CD4-positive, alpha-beta T cell (primary cell): ENCODE measurements around the gene MDFIC2. TPM values are rescaled to one million over a fixed set of nuclear protein-coding genes. Genes with fewer than 3 reads are reported as not detected.

Experiments used
- ATAC-seq: fragments of 200-7000 bp; cut with Tn5 transposase; one replicate; pipeline ENCODE4 v1.10.0; 2022; ENCODE audit warnings: mild to moderate bottlenecking; ENCODE audit not compliant: poor library complexity
- CTCF ChIA-PET: fragments of 350-600 bp; sonication (Branson Sonifier 250); formaldehyde crosslinking; loops from one replicate; lab custom pipeline; 2021; ENCODE audit warnings: antibody characterized with exemption, inconsistent platforms; lab: Charles Lee
- POLR2A ChIA-PET: fragments of 350-600 bp; sonication (Branson Sonifier 250); formaldehyde crosslinking; loops from one replicate; lab custom pipeline; 2021; ENCODE audit warnings: antibody characterized with exemption, inconsistent platforms; lab: Charles Lee
- DNase-seq, 14 experiments: peaks; one replicate each; pipeline ENCODE4 v3.0.0-alpha.2; 2013 to 2020; ENCODE audit warnings: mixed read lengths in 2 of 14
- H3K27ac ChIP-seq, 2 donors: one replicate each; pipeline versions ENCODE4 v1.5.1 to v1.7.0; 2013; ENCODE audit warnings: low read length in 2 of 2, low read depth in 1 of 2, mild to moderate bottlenecking in 1 of 2
- H3K27me3 ChIP-seq, 2 experiments: 1 replicate in 1 of 2; 2 replicates in 1 of 2; pipeline versions ENCODE4 v1.6.1 to v1.7.0; 2013; ENCODE audit warnings: low read length in 2 of 2, control low read depth in 1 of 2, mild to moderate bottlenecking in 1 of 2, moderate library complexity in 1 of 2; ENCODE audit not compliant: insufficient read depth in 2 of 2, control insufficient read depth in 1 of 2
- H3K36me3 ChIP-seq: one replicate; pipeline ENCODE4 v1.6.1; 2013; ENCODE audit warnings: low read length, control low read depth; ENCODE audit not compliant: insufficient read depth
- H3K4me1 ChIP-seq: one replicate; pipeline ENCODE4 v1.6.1; 2013; ENCODE audit warnings: low read length, control low read depth; ENCODE audit not compliant: insufficient read depth
- H3K4me3 ChIP-seq: one replicate; pipeline ENCODE4 v1.5.1; 2013; ENCODE audit warnings: mild to moderate bottlenecking, low read length, moderate library complexity
- H3K9me3 ChIP-seq, 2 experiments: 1 replicate in 1 of 2; 2 replicates in 1 of 2; pipeline versions ENCODE4 v1.6.1 to v1.7.0; 2013; ENCODE audit warnings: low read length in 2 of 2, mild to moderate bottlenecking in 2 of 2, control low read depth in 1 of 2, moderate library complexity in 1 of 2; ENCODE audit not compliant: control insufficient read depth in 1 of 2, insufficient read depth in 1 of 2
- H3K27ac Mint-ChIP-seq: one replicate; pipeline ENCODE4 v1.8.0; 2020; ENCODE audit warnings: mixed read lengths
- H3K27me3 Mint-ChIP-seq: one replicate; pipeline ENCODE4 v1.8.0; 2021; ENCODE audit warnings: mixed read lengths
- H3K36me3 Mint-ChIP-seq: one replicate; pipeline ENCODE4 v1.8.0; 2021; ENCODE audit warnings: low read depth, mixed read lengths
- H3K4me1 Mint-ChIP-seq: one replicate; pipeline ENCODE4 v1.8.0; 2021; ENCODE audit warnings: low read depth, mixed read lengths
- H3K4me3 Mint-ChIP-seq: one replicate; pipeline ENCODE4 v1.8.0; 2020; ENCODE audit warnings: mild to moderate bottlenecking, mixed read lengths
- H3K9me3 Mint-ChIP-seq: one replicate; pipeline ENCODE4 v1.8.0; 2020; ENCODE audit warnings: mixed read lengths
- intact Hi-C, 2 experiments: fragments of 100-400 bp; cut with DNase I in 1 of 2; cut with micrococcal nuclease in 1 of 2; formaldehyde crosslinking; loops; one replicate each; pipeline versions ENCODE4 v1.15.1 to v1.9.0; 2023 to 2025; cut with DNase I, micrococcal nuclease
- total RNA-seq, 174 experiments: library from RNA in 2 of 174; stranded (reverse) in 2 of 174; gene quantifications; one replicate each; pipeline ENCODE4 v1.2.3 and lab custom pipeline; 2021 to 2026
- TF ChIP-seq, protein P1 (sequence below): fragments of 200-600 bp; IDR thresholded peaks from one replicate; pipeline ENCODE4 v1.8.0; 2022; ENCODE audit warnings: antibody characterized with exemption, mild to moderate bottlenecking

MDFIC2 gene
- total RNA-seq, 2 experiments from 2014 or later: not detected

DNA sequence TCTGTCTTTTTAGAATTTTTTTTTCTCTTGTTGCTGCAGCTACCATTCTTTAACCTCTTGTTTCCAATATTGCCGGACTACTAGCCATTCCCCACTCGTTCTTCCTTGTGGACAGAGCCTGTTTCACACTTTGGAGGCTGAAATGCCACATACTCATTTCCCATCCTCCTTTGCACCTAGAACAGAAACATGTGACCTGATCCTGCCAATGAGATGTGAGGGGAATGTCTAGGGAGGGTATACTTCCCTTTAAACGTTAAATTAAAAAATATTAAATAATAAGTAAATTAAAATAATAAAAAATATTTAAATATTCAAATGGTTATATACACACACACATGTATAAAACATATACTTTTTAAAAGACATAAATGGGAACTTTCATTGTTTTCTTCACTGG is 20.6 kb upstream of the MDFIC2 start:
- H3K4me1 Mint-ChIP-seq: no peaks in the 10 kb centered on the region
- DNase-seq (no peak), ATAC-seq (no peak)
- CTCF ChIA-PET: no interaction called here
- no peak overlapping the region for H3K4me3 Mint-ChIP-seq
- intact Hi-C loops: no loop called here
- TF ChIP-seq, protein P1, sequence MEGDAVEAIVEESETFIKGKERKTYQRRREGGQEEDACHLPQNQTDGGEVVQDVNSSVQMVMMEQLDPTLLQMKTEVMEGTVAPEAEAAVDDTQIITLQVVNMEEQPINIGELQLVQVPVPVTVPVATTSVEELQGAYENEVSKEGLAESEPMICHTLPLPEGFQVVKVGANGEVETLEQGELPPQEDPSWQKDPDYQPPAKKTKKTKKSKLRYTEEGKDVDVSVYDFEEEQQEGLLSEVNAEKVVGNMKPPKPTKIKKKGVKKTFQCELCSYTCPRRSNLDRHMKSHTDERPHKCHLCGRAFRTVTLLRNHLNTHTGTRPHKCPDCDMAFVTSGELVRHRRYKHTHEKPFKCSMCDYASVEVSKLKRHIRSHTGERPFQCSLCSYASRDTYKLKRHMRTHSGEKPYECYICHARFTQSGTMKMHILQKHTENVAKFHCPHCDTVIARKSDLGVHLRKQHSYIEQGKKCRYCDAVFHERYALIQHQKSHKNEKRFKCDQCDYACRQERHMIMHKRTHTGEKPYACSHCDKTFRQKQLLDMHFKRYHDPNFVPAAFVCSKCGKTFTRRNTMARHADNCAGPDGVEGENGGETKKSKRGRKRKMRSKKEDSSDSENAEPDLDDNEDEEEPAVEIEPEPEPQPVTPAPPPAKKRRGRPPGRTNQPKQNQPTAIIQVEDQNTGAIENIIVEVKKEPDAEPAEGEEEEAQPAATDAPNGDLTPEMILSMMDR: no peak
- H3K27me3 Mint-ChIP-seq: peaks cover 24% of the 10 kb centered on the region
- H3K36me3 Mint-ChIP-seq: no peaks in the 10 kb centered on the region
- Histone ChIP-seq H3K27ac (no peak overlapping the region), H3K4me1 (no peaks in the 10 kb centered on the region), H3K27me3 (no peaks in the 10 kb centered on the region), H3K36me3 (no peaks in the 10 kb centered on the region), H3K9me3 (peaks cover 0 to 4% of the 10 kb centered on the region in 2 experiments), H3K4me3 (no peak overlapping the region)
- H3K9me3 Mint-ChIP-seq: no peaks in the 10 kb centered on the region
- POLR2A ChIA-PET: no interaction called here
- no peak overlapping the region for H3K27ac Mint-ChIP-seq

DNA sequence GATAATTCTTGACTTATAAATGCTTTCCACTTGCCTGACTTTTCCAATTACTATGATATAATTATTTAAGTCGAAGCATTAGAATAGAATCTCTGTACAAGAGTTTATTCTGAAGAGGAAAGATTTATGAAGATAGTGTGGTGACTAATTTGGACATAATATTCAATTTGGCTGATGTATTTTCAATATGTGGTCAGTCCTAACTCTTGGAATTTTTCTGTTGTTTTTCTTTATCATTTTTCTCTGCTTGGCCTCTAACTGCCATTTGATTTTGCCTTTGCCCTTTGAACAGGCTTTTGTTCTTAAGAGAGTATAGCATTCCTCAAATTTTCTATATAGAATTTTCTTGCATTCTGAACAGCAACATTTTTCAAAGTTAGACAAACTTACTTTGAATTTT is 2.6 kb upstream of the MDFIC2 start:
- Histone ChIP-seq H3K36me3 (no peaks in the 10 kb centered on the region), H3K27ac (no peak overlapping the region), H3K27me3 (no peaks in the 10 kb centered on the region), H3K9me3 (no peaks in the 10 kb centered on the region), H3K4me3 (no peak overlapping the region), H3K4me1 (no peaks in the 10 kb centered on the region)
- Mint-ChIP-seq H3K27ac (no peak overlapping the region), H3K27me3 (peaks cover 3% of the 10 kb centered on the region), H3K4me3 (no peak overlapping the region), H3K36me3 (no peaks in the 10 kb centered on the region), H3K4me1 (no peaks in the 10 kb centered on the region), H3K9me3 (no peaks in the 10 kb centered on the region)
- intact Hi-C loops: no loop called here
- ChIA-PET POLR2A (no interaction called here), CTCF (no interaction called here)
- no peak for DNase-seq
- TF ChIP-seq, protein P1: no peak
- no peak for ATAC-seq

DNA sequence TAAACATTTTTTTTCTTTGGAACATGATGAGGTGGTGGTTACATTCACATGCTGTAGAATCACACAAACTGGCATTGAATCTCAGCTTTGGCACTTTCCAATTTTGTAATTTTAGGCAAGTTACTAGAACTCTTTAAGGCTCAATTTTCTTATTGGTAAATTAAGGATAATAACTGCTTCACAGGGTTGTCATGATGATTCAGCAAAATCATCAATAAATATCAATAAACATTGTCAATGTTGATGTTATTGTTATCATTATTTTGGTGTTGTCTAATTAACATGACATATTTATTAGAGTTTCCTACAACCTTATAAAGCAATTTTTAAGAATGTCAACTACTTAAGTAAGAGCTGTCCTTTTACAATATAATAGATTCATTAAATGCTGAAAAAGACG is 1.6 kb downstream of the MDFIC2 start:
- Mint-ChIP-seq H3K27ac (no peak overlapping the region), H3K4me3 (no peak overlapping the region), H3K27me3 (peaks cover 6% of the 10 kb centered on the region), H3K36me3 (no peaks in the 10 kb centered on the region), H3K9me3 (no peaks in the 10 kb centered on the region), H3K4me1 (no peaks in the 10 kb centered on the region)
- H3K9me3 ChIP-seq: no peaks in the 10 kb centered on the region
- no peaks in the 10 kb centered on the region for H3K4me1 ChIP-seq
- H3K4me3 ChIP-seq: no peak overlapping the region
- DNase-seq (no peak), ATAC-seq (no peak)
- no peaks in the 10 kb centered on the region for H3K36me3 ChIP-seq
- ChIA-PET CTCF (no interaction called here), POLR2A (no interaction called here)
- intact Hi-C loops: no loop called here
- TF ChIP-seq, protein P1: no peak
- H3K27ac ChIP-seq: no peak overlapping the region
- H3K27me3 ChIP-seq: no peaks in the 10 kb centered on the region
